Measurements from ENCODE around the gene DNAJC27. TPM values are rescaled to one million over a fixed set of nuclear protein-coding genes. Genes with fewer than 3 reads are reported as not detected.

The DNAJC27 gene
- total and polyA plus RNA-seq, 2 of the 13 experiments (the other 11 are each of a cell fraction or from before 2014, with no cell fraction given) = 3.1 to 3.7 TPM

- TF ChIP-seq IKZF5 (CRISPR knock-in tag; IDR thresholded peaks at IDR 0.05) (no peak; the same call in none of the 2 replicates), FOXA3 (CRISPR knock-in tag; IDR thresholded peaks at IDR 0.05) (peak; percentile 73; the same call in 1 of the 2 replicates), ZBTB8A (CRISPR knock-in tag; IDR thresholded peaks at IDR 0.05; ENCODE audit: borderline replicate concordance, low read depth) (no peak), KLF11 (CRISPR knock-in tag; IDR thresholded peaks at IDR 0.05) (peak; percentile 83), SUZ12 (IDR thresholded peaks at IDR 0.05; ENCODE audit: low read depth, low read length) (no peak), POGK (CRISPR knock-in tag; conservative IDR thresholded peaks at IDR 0.05) (peak; percentile 88; the same call in 1 of the 2 replicates), HNRNPUL1 (IDR thresholded peaks at IDR 0.05; ENCODE audit: low read depth, low read length) (0 out of 2 replicates have a peak, but pooled peaks have one; percentile 11), GABPA (IDR thresholded peaks at IDR 0.05; ENCODE audit: low read depth, low read length) (no peak), GABPA (CRISPR knock-in tag; IDR thresholded peaks at IDR 0.05; ENCODE audit: low read depth) (no peak), HIVEP1 (CRISPR knock-in tag; IDR thresholded peaks at IDR 0.05) (peak; percentile 85), SMYD3 (CRISPR knock-in tag; IDR thresholded peaks at IDR 0.05) (peak; percentile 89), CEBPG (CRISPR knock-in tag; IDR thresholded peaks at IDR 0.05) (peak; percentile 63), ADNP (CRISPR knock-in tag; IDR thresholded peaks at IDR 0.05) (no peak), CEBPZ (IDR thresholded peaks at IDR 0.05; ENCODE audit: low read length) (no peak), POLR2AphosphoS2 (IDR thresholded peaks at IDR 0.05; ENCODE audit: low read depth, low read length) (0 out of 2 replicates have a peak, but pooled peaks have one; percentile 5), SP5 (CRISPR knock-in tag; IDR thresholded peaks at IDR 0.05; ENCODE audit: borderline replicate concordance, low read depth) (peak; percentile 37), ZSCAN22 (CRISPR knock-in tag; IDR thresholded peaks at IDR 0.05) (no peak), KDM6A (CRISPR knock-in tag; IDR thresholded peaks at IDR 0.05; ENCODE audit: low read depth) (no peak)
- TF ChIP-seq, protein P1, sequence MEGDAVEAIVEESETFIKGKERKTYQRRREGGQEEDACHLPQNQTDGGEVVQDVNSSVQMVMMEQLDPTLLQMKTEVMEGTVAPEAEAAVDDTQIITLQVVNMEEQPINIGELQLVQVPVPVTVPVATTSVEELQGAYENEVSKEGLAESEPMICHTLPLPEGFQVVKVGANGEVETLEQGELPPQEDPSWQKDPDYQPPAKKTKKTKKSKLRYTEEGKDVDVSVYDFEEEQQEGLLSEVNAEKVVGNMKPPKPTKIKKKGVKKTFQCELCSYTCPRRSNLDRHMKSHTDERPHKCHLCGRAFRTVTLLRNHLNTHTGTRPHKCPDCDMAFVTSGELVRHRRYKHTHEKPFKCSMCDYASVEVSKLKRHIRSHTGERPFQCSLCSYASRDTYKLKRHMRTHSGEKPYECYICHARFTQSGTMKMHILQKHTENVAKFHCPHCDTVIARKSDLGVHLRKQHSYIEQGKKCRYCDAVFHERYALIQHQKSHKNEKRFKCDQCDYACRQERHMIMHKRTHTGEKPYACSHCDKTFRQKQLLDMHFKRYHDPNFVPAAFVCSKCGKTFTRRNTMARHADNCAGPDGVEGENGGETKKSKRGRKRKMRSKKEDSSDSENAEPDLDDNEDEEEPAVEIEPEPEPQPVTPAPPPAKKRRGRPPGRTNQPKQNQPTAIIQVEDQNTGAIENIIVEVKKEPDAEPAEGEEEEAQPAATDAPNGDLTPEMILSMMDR (CRISPR knock-in tag; IDR thresholded peaks at IDR 0.05) = peak; percentile 20; the same call in 1 of the 2 replicates
- TF ChIP-seq, protein P2, sequence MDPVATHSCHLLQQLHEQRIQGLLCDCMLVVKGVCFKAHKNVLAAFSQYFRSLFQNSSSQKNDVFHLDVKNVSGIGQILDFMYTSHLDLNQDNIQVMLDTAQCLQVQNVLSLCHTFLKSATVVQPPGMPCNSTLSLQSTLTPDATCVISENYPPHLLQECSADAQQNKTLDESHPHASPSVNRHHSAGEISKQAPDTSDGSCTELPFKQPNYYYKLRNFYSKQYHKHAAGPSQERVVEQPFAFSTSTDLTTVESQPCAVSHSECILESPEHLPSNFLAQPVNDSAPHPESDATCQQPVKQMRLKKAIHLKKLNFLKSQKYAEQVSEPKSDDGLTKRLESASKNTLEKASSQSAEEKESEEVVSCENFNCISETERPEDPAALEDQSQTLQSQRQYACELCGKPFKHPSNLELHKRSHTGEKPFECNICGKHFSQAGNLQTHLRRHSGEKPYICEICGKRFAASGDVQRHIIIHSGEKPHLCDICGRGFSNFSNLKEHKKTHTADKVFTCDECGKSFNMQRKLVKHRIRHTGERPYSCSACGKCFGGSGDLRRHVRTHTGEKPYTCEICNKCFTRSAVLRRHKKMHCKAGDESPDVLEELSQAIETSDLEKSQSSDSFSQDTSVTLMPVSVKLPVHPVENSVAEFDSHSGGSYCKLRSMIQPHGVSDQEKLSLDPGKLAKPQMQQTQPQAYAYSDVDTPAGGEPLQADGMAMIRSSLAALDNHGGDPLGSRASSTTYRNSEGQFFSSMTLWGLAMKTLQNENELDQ (CRISPR knock-in tag; IDR thresholded peaks at IDR 0.05; ENCODE audit: borderline replicate concordance) = peak; percentile 73; the same call in 1 of the 2 replicates
Observed at GRCh38 chr2:24971536-24972314, at the start of gene DNAJC27 (continued).
